T-helper 1 cell treated with Interleukin-12 subunit alpha and Interleukin-12 subunit beta and Interleukin-4 antibody, amounts not matched to agents 30 μg/mL and 1 μg/mL, for 36 hours (primary cell): ENCODE results near the gene CHST11.

Experiments used
- H3K27ac Mint-ChIP-seq: one replicate; pipeline ENCODE4 v1.8.0; 2021; ENCODE audit warnings: mild to moderate bottlenecking, mixed read lengths
- H3K27me3 Mint-ChIP-seq: one replicate; pipeline ENCODE4 v1.8.0; 2021; ENCODE audit warnings: low read depth, mixed read lengths
- H3K36me3 Mint-ChIP-seq: one replicate; pipeline ENCODE4 v1.8.0; 2021; ENCODE audit warnings: low read depth, mixed read lengths
- H3K4me1 Mint-ChIP-seq: one replicate; pipeline ENCODE4 v1.8.0; 2021; ENCODE audit warnings: low read depth, mixed read lengths
- H3K4me3 Mint-ChIP-seq: one replicate; pipeline ENCODE4 v1.8.0; 2021; ENCODE audit warnings: mild to moderate bottlenecking, moderate library complexity, mixed read lengths
- H3K9me3 Mint-ChIP-seq: one replicate; pipeline ENCODE4 v1.8.0; 2021; ENCODE audit warnings: mixed read lengths

The CHST11 gene

GRCh38 chr12:104627990-104628830, 171.5 kb downstream of the CHST11 start:
- no peaks in the 10 kb centered on the region for H3K9me3 Mint-ChIP-seq
- no peak overlapping the region for H3K4me3 Mint-ChIP-seq
- H3K27ac Mint-ChIP-seq: no peak overlapping the region
- H3K4me1 Mint-ChIP-seq: peaks cover 39% of the 10 kb centered on the region
- H3K27me3 Mint-ChIP-seq: no peaks in the 10 kb centered on the region
- H3K36me3 Mint-ChIP-seq: peaks cover 30% of the 10 kb centered on the region

DNA sequence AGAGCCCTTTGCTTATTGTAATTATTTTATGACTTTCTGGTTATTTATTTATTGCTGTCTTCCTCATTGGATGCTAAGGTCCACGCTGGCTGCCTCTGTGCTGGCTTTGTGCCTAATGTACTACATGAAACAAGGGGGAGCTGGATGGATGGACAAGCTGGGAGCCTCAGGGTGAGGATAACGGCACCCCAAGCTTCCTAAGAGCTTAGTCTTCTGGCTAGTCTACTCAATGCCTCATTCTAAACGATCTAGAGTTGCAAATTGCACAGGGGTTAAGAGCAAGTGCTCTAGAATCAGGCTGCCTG, 172.0 kb downstream of the CHST11 start:
- no peak overlapping the region for H3K4me3 Mint-ChIP-seq
- H3K36me3 Mint-ChIP-seq: peaks cover 30% of the 10 kb centered on the region

DNA sequence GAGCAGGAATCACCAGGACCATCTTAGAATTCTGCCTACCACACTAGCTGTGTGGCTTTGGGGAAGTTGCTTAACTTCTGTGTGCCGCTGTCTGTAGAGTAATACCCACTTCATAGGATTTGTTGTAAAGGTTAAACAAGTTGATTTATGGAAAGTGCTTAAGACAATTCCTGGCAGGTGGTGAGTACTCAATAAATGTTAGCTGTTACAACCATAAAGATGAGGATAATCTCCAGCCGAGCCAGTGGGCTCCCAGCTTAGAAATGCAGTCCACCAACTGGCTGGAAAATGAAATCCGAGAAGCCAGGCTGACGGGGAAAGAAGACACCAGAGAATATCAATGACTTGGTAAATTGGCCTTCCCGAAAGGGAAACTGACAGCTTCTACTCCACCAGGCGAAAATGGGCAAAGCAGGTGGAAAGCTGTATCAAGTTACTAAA, 173.5 kb downstream of the CHST11 start:
- Mint-ChIP-seq H3K36me3 (peaks cover 30% of the 10 kb centered on the region), H3K4me3 (no peak overlapping the region), H3K4me1 (peaks cover 34% of the 10 kb centered on the region), H3K27ac (peak overlapping the region; percentile 13), H3K9me3 (no peaks in the 10 kb centered on the region), H3K27me3 (no peaks in the 10 kb centered on the region)

More for the DNA sequence above, 172.0 kb downstream of the CHST11 start:
- peaks cover 35% of the 10 kb centered on the region for H3K4me1 Mint-ChIP-seq
- H3K9me3 Mint-ChIP-seq: no peaks in the 10 kb centered on the region
- peak overlapping the region; percentile 3 for H3K27ac Mint-ChIP-seq
- H3K27me3 Mint-ChIP-seq: no peaks in the 10 kb centered on the region

GRCh38 chr12:104631867-104632266, 175.1 kb downstream of the CHST11 start:
- Mint-ChIP-seq H3K4me3 (no peak overlapping the region), H3K27me3 (no peaks in the 10 kb centered on the region), H3K27ac (no peak overlapping the region), H3K4me1 (peaks cover 41% of the 10 kb centered on the region), H3K9me3 (no peaks in the 10 kb centered on the region), H3K36me3 (peaks cover 28% of the 10 kb centered on the region)

GRCh38 chr12:104632724-104633201, 176.0 kb downstream of the CHST11 start:
- Mint-ChIP-seq H3K27ac (no peak overlapping the region), H3K4me1 (peaks cover 44% of the 10 kb centered on the region), H3K4me3 (no peak overlapping the region), H3K36me3 (peaks cover 30% of the 10 kb centered on the region), H3K27me3 (no peaks in the 10 kb centered on the region), H3K9me3 (no peaks in the 10 kb centered on the region)

GRCh38 chr12:104634044-104634443, 177.3 kb downstream of the CHST11 start:
- peaks cover 32% of the 10 kb centered on the region for H3K36me3 Mint-ChIP-seq
- no peak overlapping the region for H3K27ac Mint-ChIP-seq
- peaks cover 46% of the 10 kb centered on the region for H3K4me1 Mint-ChIP-seq

GRCh38 chr12:104634852-104635251, 178.1 kb downstream of the CHST11 start:
- Mint-ChIP-seq H3K4me3 (no peak overlapping the region), H3K4me1 (peaks cover 52% of the 10 kb centered on the region), H3K27ac (no peak overlapping the region), H3K36me3 (peaks cover 41% of the 10 kb centered on the region), H3K9me3 (peaks cover 6% of the 10 kb centered on the region), H3K27me3 (no peaks in the 10 kb centered on the region)

More at GRCh38 chr12:104634044-104634443, 177.3 kb downstream of the CHST11 start:
- H3K27me3 Mint-ChIP-seq: no peaks in the 10 kb centered on the region
- H3K4me3 Mint-ChIP-seq: no peak overlapping the region
- no peaks in the 10 kb centered on the region for H3K9me3 Mint-ChIP-seq

DNA sequence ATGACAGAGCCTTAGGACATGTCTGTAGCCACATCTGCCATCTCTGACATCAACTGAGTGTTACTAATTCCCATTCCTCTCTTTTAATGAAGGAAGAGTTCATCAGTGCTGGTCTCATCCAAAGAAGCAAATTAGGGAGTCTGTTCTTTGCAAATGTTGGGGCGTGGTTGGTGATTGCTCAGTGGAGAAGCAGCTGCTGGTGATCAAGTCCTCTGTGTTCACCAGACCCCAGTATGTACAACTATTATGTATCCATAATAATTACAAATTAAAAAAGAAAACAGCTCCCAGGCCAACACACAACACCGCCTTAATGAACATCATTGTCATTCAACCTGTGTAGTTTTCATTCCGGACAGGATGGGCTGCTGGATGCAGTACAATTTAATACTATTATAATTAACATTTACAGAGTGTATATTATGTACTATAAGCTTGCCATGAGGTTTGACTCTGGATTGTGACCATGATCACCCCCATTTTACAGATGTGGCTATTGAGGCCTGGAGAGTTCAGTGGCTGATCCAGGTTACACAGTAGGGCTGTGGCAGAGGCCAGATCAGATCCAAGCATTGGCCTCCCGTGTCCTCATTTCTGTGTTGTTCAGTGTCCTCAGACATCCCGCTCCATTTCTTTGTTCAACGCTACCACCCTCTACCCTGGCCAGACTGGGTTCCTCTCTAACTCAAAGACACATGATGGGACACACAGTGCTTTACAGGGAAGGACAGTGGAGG, 179.0 kb downstream of the CHST11 start:
- Mint-ChIP-seq H3K27me3 (no peaks in the 10 kb centered on the region), H3K27ac (no peak overlapping the region), H3K4me3 (no peak overlapping the region), H3K36me3 (peaks cover 41% of the 10 kb centered on the region), H3K4me1 (peaks cover 46% of the 10 kb centered on the region), H3K9me3 (peaks cover 6% of the 10 kb centered on the region)

DNA sequence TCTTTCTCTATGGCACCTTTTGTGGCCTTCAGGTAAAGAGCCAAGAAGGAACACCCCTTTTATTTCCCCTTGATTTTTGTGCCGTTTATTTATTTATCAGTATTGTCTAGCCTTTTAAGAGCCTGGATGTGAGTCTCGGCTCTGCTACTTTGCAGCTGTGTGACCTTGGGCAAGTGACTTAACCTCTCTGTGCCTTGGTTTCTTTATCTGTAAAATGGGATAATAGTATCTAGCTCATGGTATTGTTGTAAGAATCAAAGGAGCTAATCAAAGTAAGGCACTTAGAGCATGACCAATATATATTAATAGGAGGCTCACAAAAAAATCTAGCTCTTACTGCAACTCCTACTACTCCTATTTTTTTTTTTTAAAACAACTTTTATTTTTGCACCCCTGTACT, 179.7 kb downstream of the CHST11 start:
- Mint-ChIP-seq H3K9me3 (peaks cover 6% of the 10 kb centered on the region), H3K4me3 (no peak overlapping the region), H3K4me1 (peaks cover 44% of the 10 kb centered on the region), H3K27me3 (no peaks in the 10 kb centered on the region), H3K27ac (no peak overlapping the region), H3K36me3 (peaks cover 40% of the 10 kb centered on the region)

DNA sequence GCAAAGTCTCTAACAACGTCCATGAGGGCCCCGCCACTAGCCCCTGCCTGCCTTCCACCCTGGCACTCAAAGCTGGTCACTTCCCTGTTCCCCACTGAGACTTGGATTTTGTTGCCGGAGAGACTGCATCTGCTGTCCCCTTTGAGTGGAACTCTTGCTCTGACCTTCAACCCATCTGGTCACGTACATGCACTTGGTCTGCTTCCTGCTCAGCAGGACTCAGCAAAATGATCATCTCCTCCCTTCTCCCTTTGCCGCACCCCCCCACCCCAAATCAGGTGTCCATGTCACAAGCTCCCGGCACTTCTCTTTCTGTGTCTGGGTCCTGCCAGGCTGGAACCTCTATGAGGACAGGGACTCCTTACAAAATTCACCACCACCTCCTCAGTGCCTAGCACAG, 180.9 kb downstream of the CHST11 start:
- Mint-ChIP-seq H3K9me3 (peaks cover 6% of the 10 kb centered on the region), H3K27me3 (no peaks in the 10 kb centered on the region), H3K4me3 (no peak overlapping the region), H3K36me3 (peaks cover 36% of the 10 kb centered on the region), H3K27ac (peak overlapping the region; percentile 52), H3K4me1 (peaks cover 37% of the 10 kb centered on the region)

- H3K9me3 Mint-ChIP-seq: peaks cover 6% of the 10 kb centered on the region
- H3K27ac Mint-ChIP-seq: no peak overlapping the region
- no peaks in the 10 kb centered on the region for H3K27me3 Mint-ChIP-seq
- no peak overlapping the region for H3K4me3 Mint-ChIP-seq
- peaks cover 38% of the 10 kb centered on the region for H3K4me1 Mint-ChIP-seq
- peaks cover 32% of the 10 kb centered on the region for H3K36me3 Mint-ChIP-seq
These were observed 181.6 kb downstream of the CHST11 start for GRCh38 chr12:104638218-104638850.

- Mint-ChIP-seq H3K27me3 (no peaks in the 10 kb centered on the region), H3K9me3 (peaks cover 6% of the 10 kb centered on the region), H3K4me3 (no peak overlapping the region), H3K4me1 (peaks cover 40% of the 10 kb centered on the region), H3K27ac (no peak overlapping the region), H3K36me3 (peaks cover 29% of the 10 kb centered on the region)
These were observed 182.1 kb downstream of the CHST11 start for GRCh38 chr12:104638851-104639240.

GRCh38 chr12:104640956-104641355, 184.2 kb downstream of the CHST11 start:
- peaks cover 6% of the 10 kb centered on the region for H3K9me3 Mint-ChIP-seq
- peak overlapping the region; percentile 58 for H3K27ac Mint-ChIP-seq
- no peaks in the 10 kb centered on the region for H3K27me3 Mint-ChIP-seq
- peaks cover 33% of the 10 kb centered on the region for H3K36me3 Mint-ChIP-seq
- H3K4me1 Mint-ChIP-seq: peaks cover 46% of the 10 kb centered on the region
- H3K4me3 Mint-ChIP-seq: no peak overlapping the region

DNA sequence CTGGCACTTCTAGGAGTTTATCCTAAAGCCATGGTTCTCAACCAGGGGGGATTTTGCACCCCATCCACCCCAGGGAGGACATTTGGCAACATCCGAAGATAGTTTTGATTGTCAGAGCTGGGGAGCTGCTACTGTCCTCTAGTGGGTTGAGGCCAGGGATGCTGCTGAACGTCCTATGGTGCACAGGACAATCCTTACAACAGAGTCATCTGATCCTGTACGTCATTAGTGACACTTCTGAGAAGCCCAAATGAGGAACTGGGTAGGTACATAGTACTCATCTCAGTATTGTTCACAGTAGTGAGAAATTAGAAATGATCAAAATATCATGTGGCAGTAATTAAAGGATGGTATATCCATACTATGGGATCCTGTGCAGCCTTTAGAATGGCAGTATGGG, 185.1 kb downstream of the CHST11 start:
- H3K27ac Mint-ChIP-seq: no peak overlapping the region
- peaks cover 9% of the 10 kb centered on the region for H3K9me3 Mint-ChIP-seq
- H3K36me3 Mint-ChIP-seq: peaks cover 41% of the 10 kb centered on the region
- no peak overlapping the region for H3K4me3 Mint-ChIP-seq
- peaks cover 43% of the 10 kb centered on the region for H3K4me1 Mint-ChIP-seq
- H3K27me3 Mint-ChIP-seq: no peaks in the 10 kb centered on the region
